Thyroid gland (tissue), 4 donors: ENCODE results near the gene SOST.

ENCODE experiments used
- POLR2A ChIP-seq, 2 donors: fragments of 450-650 bp; IDR thresholded peaks; one replicate each; pipeline ENCODE4 v1.6.1; 2017; ENCODE audit warnings: antibody characterized with exemption in 2 of 2, mild to moderate bottlenecking in 2 of 2, moderate library complexity in 1 of 2
- TF ChIP-seq, protein P1 (sequence below), 6 experiments: fragments of 200-600 bp in 3 of 6; fragments of 450-650 bp in 3 of 6; sonication (generic) in 3 of 6; IDR thresholded peaks; one replicate each; pipeline ENCODE4 v1.5.1; 2016 to 2019; ENCODE audit warnings: antibody characterized with exemption in 6 of 6, mild to moderate bottlenecking in 2 of 6, inconsistent platforms in 1 of 6, moderate library complexity in 1 of 6

DNA sequence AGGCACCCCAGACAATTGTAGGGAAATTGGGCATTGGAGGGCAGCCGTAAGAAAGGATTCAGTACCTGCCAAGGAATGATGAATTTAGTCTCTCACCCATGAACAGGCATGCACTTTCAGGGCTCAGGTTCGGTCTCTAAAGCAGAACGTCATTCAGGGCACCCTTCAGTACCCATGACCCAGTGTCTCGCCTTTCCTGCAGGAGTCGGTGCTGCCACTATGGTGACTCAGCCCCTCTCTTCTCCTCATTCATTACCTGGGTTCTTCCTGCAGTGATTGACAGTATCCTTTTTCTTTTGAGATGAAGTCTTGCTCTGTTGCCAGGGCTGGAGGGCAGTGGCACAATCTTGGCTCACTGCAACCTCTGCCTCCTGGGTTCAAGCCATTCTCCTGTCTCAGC lies 8.4 kb downstream of the SOST start:
- no peak for TF ChIP-seq POLR2A (IDR thresholded peaks at IDR 0.05)
- TF ChIP-seq, protein P1, sequence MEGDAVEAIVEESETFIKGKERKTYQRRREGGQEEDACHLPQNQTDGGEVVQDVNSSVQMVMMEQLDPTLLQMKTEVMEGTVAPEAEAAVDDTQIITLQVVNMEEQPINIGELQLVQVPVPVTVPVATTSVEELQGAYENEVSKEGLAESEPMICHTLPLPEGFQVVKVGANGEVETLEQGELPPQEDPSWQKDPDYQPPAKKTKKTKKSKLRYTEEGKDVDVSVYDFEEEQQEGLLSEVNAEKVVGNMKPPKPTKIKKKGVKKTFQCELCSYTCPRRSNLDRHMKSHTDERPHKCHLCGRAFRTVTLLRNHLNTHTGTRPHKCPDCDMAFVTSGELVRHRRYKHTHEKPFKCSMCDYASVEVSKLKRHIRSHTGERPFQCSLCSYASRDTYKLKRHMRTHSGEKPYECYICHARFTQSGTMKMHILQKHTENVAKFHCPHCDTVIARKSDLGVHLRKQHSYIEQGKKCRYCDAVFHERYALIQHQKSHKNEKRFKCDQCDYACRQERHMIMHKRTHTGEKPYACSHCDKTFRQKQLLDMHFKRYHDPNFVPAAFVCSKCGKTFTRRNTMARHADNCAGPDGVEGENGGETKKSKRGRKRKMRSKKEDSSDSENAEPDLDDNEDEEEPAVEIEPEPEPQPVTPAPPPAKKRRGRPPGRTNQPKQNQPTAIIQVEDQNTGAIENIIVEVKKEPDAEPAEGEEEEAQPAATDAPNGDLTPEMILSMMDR (IDR thresholded peaks at IDR 0.05) = no peak
